Spleen (tissue), 11 donors: ENCODE measurements around the gene GLUD1. TPM values are rescaled to one million over a fixed set of nuclear protein-coding genes. Genes with fewer than 3 reads are reported as not detected.
"Not testable (repeated sequence)": the region's sequence is repeated elsewhere in the genome, so short reads cannot be mapped to it uniquely, and the experiment has no call there.

Source experiments
- DNase-seq: peaks from one replicate; pipeline ENCODE4 v3.0.0-alpha.2; 2020
- H3K27ac ChIP-seq, 8 donors: fragments of 200-600 bp; sonication (generic) in 7 of 8; 1 replicate in 4 of 8; 2 replicates in 4 of 8; pipeline versions ENCODE4 v1.5.0 to v1.8.0; 2016 to 2021; ENCODE audit warnings: inconsistent platforms in 4 of 8, mild to moderate bottlenecking in 4 of 8, moderate library complexity in 1 of 8
- H3K27me3 ChIP-seq, 7 donors: fragments of 200-600 bp; sonication (generic) in 6 of 7; replicated peaks in 1 of 7; 1 replicate in 4 of 7; 2 replicates in 3 of 7; pipeline versions ENCODE4 v1.5.0 to v1.8.0; 2016 to 2021; ENCODE audit warnings: inconsistent platforms in 3 of 7, mild to moderate bottlenecking in 1 of 7
- H3K36me3 ChIP-seq, 6 donors: fragments of 200-600 bp; sonication (generic) in 5 of 6; 1 replicate in 4 of 6; 2 replicates in 2 of 6; pipeline versions ENCODE4 v1.5.0 to v1.8.0; 2016 to 2021; ENCODE audit warnings: inconsistent platforms in 2 of 6
- H3K4me1 ChIP-seq, 6 donors: fragments of 200-600 bp; sonication (generic) in 5 of 6; 1 replicate in 3 of 6; 2 replicates in 3 of 6; pipeline versions ENCODE4 v1.5.0 to v1.8.0; 2016 to 2021; ENCODE audit warnings: inconsistent platforms in 3 of 6
- H3K4me3 ChIP-seq, 8 donors: fragments of 200-600 bp; sonication (generic) in 7 of 8; 1 replicate in 4 of 8; 2 replicates in 4 of 8; pipeline versions ENCODE4 v1.5.0 to v1.8.0; 2016 to 2021; ENCODE audit warnings: inconsistent platforms in 4 of 8, mild to moderate bottlenecking in 4 of 8, moderate library complexity in 2 of 8
- H3K9me3 ChIP-seq, 8 donors: fragments of 200-600 bp; sonication (generic) in 7 of 8; 1 replicate in 4 of 8; 2 replicates in 4 of 8; pipeline versions ENCODE4 v1.5.0 to v1.8.0; 2016 to 2021; ENCODE audit warnings: inconsistent platforms in 4 of 8
- POLR2A ChIP-seq, 3 donors: fragments of 450-650 bp; IDR thresholded peaks; one replicate each; pipeline ENCODE4 v1.5.1; 2017; ENCODE audit warnings: antibody characterized with exemption in 3 of 3, mild to moderate bottlenecking in 1 of 3
- POLR2AphosphoS5 ChIP-seq, 3 donors: sonication (generic); formaldehyde crosslinking; IDR thresholded peaks; one replicate each; pipeline ENCODE4 v1.5.1; 2017; ENCODE audit warnings: antibody characterized with exemption in 3 of 3
- WGBS, 5 donors: extraction: QIAGEN DNeasy Blood & Tissue Kit in 3 of 5; methylation state at CpG; one replicate each; pipeline versions ENCODE4 v1.1.5 to v1.1.7; 2013 to 2018; 5-methylcytosine and 5-hydroxymethylcytosine counted together
- intact Hi-C: fragments of 100-400 bp; cut with DNase I; formaldehyde crosslinking; loops from one replicate; pipeline ENCODE4 v1.15.0; 2023; ENCODE audit warnings: low total_unique reads
- polyA plus RNA-seq, 3 donors: library from polyadenylated mRNA; stranded (reverse); fragments of 200-250 nt; gene quantifications; one replicate each; pipeline ENCODE4 v1.2.1, GENCODE V29; 2013
- total RNA-seq, 7 donors: library from RNA; depleted of rRNA in 3 of 7; stranded (reverse); fragments of >200 nt in 3 of 7; fragmentation: NEBNext Ultra II Directional in 4 of 7; extraction: Animal tissue kit (Norgen Biotek cat#: 25700) in 4 of 7; gene quantifications; one replicate each; pipeline versions ENCODE4 v1.1.0 to v1.2.1, GENCODE V29; 2016 to 2021
- TF ChIP-seq, protein P1 (sequence below), 11 experiments: fragments of 200-600 bp in 7 of 11; fragments of 450-650 bp in 4 of 11; sonication (generic) in 4 of 11; IDR thresholded peaks in 8 of 11; conservative IDR thresholded peaks in 3 of 11; 1 replicate in 7 of 11; 2 replicates in 4 of 11; pipeline versions ENCODE4 v1.4.0 to v1.8.0; 2016 to 2021; ENCODE audit warnings: antibody characterized with exemption in 11 of 11, inconsistent platforms in 4 of 11, mild to moderate bottlenecking in 1 of 11
- donor health status: healthy with polysubstance abuse.
- donor health status: DM: no; HTN: no; CAD: no; lungs with moderate emphysema.
- donor health status: DM: no; HTN: no; CAD: no.
- donor health status: Bipolar disorder and iron deficiency.
- donor health status: healthy.
- donor health status: DM: no; HTN: no; CAD: no.
- donor health status: DM: yes; HTN: yes; CAD: no.

The GLUD1 gene
- total and polyA plus RNA-seq, 10 donors = 41.2 to 130 (median 94.5) TPM

DNA sequence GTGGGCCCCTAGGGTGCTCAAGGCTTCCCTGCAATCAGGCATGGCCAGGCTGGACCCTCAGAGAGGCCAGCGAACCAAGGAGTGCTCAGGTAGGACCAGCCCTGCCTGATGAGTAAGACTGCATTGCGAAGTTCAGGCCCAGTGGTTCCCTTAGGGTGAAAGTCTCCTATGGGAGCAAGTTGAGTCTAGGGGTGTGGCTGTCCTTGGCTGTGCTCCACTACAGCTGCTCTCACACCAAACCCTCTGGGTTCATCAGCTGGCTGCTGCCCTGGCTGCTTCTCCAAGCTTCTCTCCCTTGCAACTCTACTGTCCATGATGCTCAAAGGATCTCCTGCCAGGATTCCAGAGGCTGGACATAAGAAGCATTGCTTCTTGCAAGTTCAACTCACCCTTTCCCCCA, 55.9 kb downstream of the GLUD1 start:
- H3K27me3 ChIP-seq = no peaks in the 10 kb centered on the region
- no peak for DNase-seq
- intact Hi-C loops = no loop called here
- H3K4me3 ChIP-seq = no peak overlapping the region
- no peak overlapping the region for H3K27ac ChIP-seq
- WGBS, 5 donors = 88 to 95% (median 94%) methylated on average over 2 of the region's 2 CpGs
- TF ChIP-seq POLR2A (IDR thresholded peaks at IDR 0.05) (no peak), POLR2AphosphoS5 (IDR thresholded peaks at IDR 0.05) (no peak)
- TF ChIP-seq, protein P1, sequence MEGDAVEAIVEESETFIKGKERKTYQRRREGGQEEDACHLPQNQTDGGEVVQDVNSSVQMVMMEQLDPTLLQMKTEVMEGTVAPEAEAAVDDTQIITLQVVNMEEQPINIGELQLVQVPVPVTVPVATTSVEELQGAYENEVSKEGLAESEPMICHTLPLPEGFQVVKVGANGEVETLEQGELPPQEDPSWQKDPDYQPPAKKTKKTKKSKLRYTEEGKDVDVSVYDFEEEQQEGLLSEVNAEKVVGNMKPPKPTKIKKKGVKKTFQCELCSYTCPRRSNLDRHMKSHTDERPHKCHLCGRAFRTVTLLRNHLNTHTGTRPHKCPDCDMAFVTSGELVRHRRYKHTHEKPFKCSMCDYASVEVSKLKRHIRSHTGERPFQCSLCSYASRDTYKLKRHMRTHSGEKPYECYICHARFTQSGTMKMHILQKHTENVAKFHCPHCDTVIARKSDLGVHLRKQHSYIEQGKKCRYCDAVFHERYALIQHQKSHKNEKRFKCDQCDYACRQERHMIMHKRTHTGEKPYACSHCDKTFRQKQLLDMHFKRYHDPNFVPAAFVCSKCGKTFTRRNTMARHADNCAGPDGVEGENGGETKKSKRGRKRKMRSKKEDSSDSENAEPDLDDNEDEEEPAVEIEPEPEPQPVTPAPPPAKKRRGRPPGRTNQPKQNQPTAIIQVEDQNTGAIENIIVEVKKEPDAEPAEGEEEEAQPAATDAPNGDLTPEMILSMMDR (IDR thresholded peaks at IDR 0.05 in 8 of 11, conservative IDR thresholded peaks at IDR 0.05 in 3 of 11) = no peak
- no peaks in the 10 kb centered on the region for H3K4me1 ChIP-seq
- peaks cover 0 to 10% (median 0%) of the 10 kb centered on the region in 8 donors for H3K9me3 ChIP-seq
- peaks cover 0 to 6% (median 2%) of the 10 kb centered on the region in 6 donors for H3K36me3 ChIP-seq

DNA sequence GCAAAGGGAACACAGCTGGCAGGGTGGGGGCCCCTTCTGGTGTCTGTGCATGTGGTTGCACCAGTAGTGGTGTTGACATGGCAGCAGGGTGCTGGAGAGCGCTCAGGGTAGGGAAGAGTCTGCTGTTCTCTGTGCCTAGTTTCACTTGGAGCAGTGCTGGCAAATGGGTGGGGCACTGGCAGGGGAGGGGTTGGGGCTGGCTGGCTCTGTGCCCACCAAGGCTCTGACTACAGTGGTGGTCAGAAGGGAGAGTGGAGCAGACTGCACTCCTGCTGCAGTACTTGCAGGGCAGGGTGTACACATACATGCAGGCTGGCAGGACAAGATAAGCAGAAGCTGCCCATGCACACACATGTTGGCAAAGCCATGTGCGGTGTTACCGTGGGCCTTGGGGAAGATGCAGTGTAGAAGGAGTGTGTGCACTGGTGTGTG, 56.3 kb downstream of the GLUD1 start:
- WGBS, 5 donors = 89 to 96% (median 91%) methylated on average over 2 to 3 of the region's 3 CpGs
- Histone ChIP-seq H3K27ac (no peak overlapping the region), H3K4me1 (no peaks in the 10 kb centered on the region), H3K9me3 (peaks cover 0 to 10% (median 0%) of the 10 kb centered on the region in 8 donors), H3K36me3 (peaks cover 0 to under 1% (median 0%) of the 10 kb centered on the region in 6 donors), H3K27me3 (no peaks in the 10 kb centered on the region), H3K4me3 (no peak overlapping the region)
- no peak for DNase-seq
- TF ChIP-seq, protein P1 (IDR thresholded peaks at IDR 0.05 in 8 of 11, conservative IDR thresholded peaks at IDR 0.05 in 3 of 11) = no peak
- TF ChIP-seq POLR2AphosphoS5 (IDR thresholded peaks at IDR 0.05) (no peak), POLR2A (IDR thresholded peaks at IDR 0.05) (no peak)
- intact Hi-C loops = no loop called here

DNA sequence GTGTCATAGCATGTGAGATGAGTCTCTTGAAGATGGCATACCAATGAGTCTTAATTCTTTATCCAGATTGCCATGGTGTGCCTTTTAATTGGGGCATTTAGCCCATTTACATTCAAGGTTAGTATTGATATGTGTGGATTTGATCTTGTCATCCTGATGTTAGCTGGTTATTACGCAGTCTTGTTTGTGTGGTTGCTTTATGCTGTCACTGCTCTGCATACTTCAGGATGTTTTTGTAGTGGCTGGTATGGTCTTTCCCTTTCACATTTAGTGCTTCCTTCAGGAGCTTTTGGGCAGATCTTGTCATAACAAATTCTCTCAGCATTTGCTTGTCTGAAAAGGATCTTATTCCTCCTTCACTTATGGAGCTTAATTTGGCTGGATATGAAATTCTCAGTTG, 58.0 kb downstream of the GLUD1 start:
- TF ChIP-seq POLR2AphosphoS5 (IDR thresholded peaks at IDR 0.05) = no peak
- no peak for TF ChIP-seq POLR2A (IDR thresholded peaks at IDR 0.05)
- TF ChIP-seq, protein P1 (IDR thresholded peaks at IDR 0.05 in 8 of 11, conservative IDR thresholded peaks at IDR 0.05 in 3 of 11) = no peak
- no peak for DNase-seq
- H3K27ac ChIP-seq = no peak overlapping the region
- no peaks in the 10 kb centered on the region for H3K4me1 ChIP-seq
- intact Hi-C loops = no loop called here
- no peak overlapping the region for H3K4me3 ChIP-seq
- no peaks in the 10 kb centered on the region for H3K36me3 ChIP-seq
- peaks cover 0 to 10% (median 0%) of the 10 kb centered on the region in 8 donors for H3K9me3 ChIP-seq
- no peaks in the 10 kb centered on the region for H3K27me3 ChIP-seq
- WGBS, 5 donors = 83 to 97% (median 90%) methylated on average over 1 of the region's 1 CpG

DNA sequence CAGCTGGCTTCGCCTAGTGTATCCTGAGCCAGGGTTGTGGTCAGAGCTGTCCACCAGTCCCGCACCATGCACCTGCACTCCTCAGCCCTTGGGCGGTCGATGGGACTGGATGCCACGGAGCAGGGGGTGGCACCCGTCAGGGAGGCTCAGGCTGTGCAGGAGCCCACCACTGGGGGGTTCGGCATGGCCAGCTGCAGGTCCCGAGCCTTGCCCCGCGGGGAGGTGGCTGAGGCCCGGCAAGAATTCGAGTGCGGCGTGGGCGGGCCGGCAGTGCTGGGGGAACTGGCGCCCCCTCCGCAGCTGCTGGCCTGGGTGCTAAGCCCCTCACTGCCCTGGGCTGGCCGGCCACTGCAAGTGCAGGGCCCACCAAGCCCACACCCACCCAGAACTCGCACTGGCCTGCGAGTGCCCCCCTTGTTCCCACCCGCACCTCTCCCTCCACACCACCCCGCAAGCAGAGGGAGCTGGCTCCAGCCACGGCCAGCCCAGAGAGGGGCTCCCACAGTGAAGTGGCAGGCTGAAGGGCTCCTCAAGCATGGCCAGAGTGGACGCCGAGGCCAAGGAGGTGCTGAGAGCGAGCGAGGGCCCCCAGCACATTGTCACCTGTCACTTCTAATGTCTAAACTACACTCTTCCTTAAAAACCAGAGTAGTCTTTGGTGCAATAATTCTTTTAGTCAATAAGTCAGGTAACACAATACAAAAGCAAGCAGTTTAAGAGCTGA, 63.6 kb downstream of the GLUD1 start:
- peaks cover 0 to 17% (median 9%) of the 10 kb centered on the region in 8 donors for H3K9me3 ChIP-seq
- H3K4me1 ChIP-seq = no peaks in the 10 kb centered on the region
- intact Hi-C loops = no loop called here
- no peak overlapping the region for H3K27ac ChIP-seq
- no peaks in the 10 kb centered on the region for H3K36me3 ChIP-seq
- H3K27me3 ChIP-seq = no peaks in the 10 kb centered on the region
- DNase-seq = no peak
- TF ChIP-seq POLR2A (IDR thresholded peaks at IDR 0.05) = no peak
- TF ChIP-seq POLR2AphosphoS5 (IDR thresholded peaks at IDR 0.05) = no peak
- TF ChIP-seq, protein P1 (IDR thresholded peaks at IDR 0.05 in 8 of 11, conservative IDR thresholded peaks at IDR 0.05 in 3 of 11) = no peak
- WGBS, 5 donors = 88 to 98% (median 96%) methylated on average over 10 to 28 of the region's 28 CpGs
- no peak overlapping the region for H3K4me3 ChIP-seq

DNA sequence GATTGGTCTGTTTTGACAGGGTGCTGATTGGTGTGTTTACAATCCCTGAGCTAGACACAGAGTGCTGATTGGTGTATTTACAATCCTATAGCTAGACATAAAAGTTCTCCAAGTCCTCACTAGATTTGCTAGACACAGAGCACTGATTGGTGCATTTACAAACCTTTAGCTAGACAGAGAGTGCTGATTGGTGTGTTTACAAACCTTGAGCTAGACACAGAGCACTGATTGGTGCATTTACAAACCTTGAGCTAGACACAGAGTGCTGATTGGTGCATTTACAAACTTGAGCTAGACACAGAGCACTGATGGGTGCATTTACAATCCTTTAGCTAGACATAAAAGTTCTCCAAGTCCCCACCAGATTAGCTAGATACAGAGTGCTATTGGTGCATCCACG, 64.2 kb downstream of the GLUD1 start:
- H3K36me3 ChIP-seq, H3K27me3 ChIP-seq, DNase-seq, H3K4me1 ChIP-seq, H3K4me3 ChIP-seq, intact Hi-C loops, H3K27ac ChIP-seq: not testable (repeated sequence)
- peaks cover 0 to 17% (median 9%) of the 10 kb centered on the region in 8 donors for H3K9me3 ChIP-seq
- 83 to 100% (median 91%) methylated on average over 1 of the region's 1 CpG for WGBS, 5 donors

DNA sequence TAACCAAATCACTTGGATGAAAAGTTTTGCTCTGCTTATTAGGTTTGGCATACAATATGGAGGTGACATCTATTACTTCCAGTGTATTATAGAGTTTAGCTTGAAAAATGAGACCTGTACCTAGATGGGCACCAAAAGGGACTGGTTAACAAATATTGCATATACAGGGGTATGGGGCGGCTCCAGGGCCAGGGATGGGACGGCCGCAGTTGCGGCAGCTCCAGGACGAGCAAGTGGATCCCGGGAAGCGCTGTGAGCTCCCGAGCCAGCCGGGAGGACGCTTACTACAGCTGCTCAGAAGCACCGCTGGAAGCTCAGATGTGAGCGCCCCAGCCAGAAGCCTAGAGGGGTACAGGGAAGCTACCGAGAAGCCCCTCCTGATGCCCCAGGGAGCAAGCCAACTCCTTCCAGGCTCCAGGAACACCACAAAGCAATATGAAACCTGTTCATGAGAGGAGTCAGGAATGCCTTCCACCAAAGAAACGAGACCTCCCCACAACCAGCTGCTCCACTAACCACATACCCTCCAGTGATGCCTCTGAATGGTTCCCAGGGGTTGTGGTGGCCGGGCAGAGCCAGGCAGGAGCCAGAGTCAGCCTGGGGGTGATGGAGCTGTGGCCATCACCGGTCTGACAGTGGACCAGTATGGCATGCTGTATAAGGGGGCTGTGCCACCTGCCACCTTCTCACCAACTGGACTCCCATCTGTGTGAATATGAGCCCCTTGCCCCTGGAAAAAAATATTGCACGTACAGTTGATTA, 67.7 kb downstream of the GLUD1 start:
- intact Hi-C loops, H3K36me3 ChIP-seq, H3K27me3 ChIP-seq, H3K4me3 ChIP-seq, H3K27ac ChIP-seq, DNase-seq, H3K4me1 ChIP-seq: not testable (repeated sequence)
- 86 to 99% (median 92%) methylated on average over 16 to 17 of the region's 17 CpGs for WGBS, 5 donors
- peaks cover 0 to 17% (median 9%) of the 10 kb centered on the region in 8 donors for H3K9me3 ChIP-seq
